ENCODE results near the gene NMNAT2. TPM values are rescaled to one million over a fixed set of nuclear protein-coding genes. Genes with fewer than 3 reads are reported as not detected.
A peak's percentile ranks its signal among the peaks of the same experiment; 100 is the strongest.

Gene NMNAT2
- total RNA-seq, 3 donors from 2014 or later = 0.29 to 2.4 (median 1.6) TPM

DNA sequence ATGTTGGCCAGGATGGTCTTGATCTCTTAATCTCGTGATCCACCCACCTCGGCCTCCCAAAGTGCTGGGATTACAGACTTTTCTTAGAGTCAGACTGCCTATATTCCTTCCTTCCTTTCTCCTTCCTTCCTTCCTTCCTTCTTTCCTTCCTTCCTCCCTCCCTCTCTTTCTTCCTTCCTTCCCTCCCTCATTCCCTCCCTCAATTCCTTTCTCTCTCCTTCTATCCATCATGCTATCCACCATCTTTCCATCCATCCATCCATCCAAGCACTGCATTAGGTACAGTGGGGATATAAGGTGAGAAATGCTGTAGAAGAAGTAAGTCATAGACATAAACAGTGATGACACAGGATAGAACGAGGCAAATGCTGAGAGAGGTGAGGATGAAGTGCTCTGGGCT is 218.9 kb downstream of the NMNAT2 start:
- no peak for DNase-seq (ENCODE audit: low spot score in 2 of 2)
- H3K36me3 ChIP-seq = no peaks in the 10 kb centered on the region
- TF ChIP-seq POLR2A (IDR thresholded peaks at IDR 0.05) (no peak), POLR2AphosphoS5 (IDR thresholded peaks at IDR 0.05) (no peak)
- TF ChIP-seq, protein P1, sequence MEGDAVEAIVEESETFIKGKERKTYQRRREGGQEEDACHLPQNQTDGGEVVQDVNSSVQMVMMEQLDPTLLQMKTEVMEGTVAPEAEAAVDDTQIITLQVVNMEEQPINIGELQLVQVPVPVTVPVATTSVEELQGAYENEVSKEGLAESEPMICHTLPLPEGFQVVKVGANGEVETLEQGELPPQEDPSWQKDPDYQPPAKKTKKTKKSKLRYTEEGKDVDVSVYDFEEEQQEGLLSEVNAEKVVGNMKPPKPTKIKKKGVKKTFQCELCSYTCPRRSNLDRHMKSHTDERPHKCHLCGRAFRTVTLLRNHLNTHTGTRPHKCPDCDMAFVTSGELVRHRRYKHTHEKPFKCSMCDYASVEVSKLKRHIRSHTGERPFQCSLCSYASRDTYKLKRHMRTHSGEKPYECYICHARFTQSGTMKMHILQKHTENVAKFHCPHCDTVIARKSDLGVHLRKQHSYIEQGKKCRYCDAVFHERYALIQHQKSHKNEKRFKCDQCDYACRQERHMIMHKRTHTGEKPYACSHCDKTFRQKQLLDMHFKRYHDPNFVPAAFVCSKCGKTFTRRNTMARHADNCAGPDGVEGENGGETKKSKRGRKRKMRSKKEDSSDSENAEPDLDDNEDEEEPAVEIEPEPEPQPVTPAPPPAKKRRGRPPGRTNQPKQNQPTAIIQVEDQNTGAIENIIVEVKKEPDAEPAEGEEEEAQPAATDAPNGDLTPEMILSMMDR (IDR thresholded peaks at IDR 0.05) = no peak
- H3K9me3 ChIP-seq = no peaks in the 10 kb centered on the region
- intact Hi-C loops (cut with DNase I; ENCODE audit: low total_unique reads) = no loop called here
- H3K27me3 ChIP-seq = no peaks in the 10 kb centered on the region
- no peak overlapping the region for H3K4me3 ChIP-seq
- H3K4me1 ChIP-seq = no peaks in the 10 kb centered on the region
- H3K27ac ChIP-seq = peak overlapping the region; percentile 79 to 84

DNA sequence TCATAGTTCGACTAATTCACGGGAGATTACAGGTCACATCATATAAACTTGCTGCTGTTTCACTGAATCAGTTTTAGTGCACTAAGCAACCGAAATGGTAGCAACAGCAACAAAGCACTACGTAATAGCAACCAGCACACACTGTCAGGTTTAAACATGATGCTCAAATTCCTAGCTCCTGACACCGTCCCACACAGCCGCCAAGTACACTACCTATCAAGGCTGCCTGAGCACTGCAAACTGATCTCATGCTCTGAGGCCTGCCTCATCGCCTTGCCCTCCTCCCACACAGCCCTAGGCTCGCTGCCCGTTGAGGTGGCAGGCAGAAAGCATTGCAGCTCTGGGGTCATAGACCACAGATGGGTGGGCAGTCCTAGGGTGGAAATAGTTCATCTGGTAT is 219.7 kb downstream of the NMNAT2 start:
- Histone ChIP-seq H3K4me1 (no peaks in the 10 kb centered on the region), H3K9me3 (no peaks in the 10 kb centered on the region), H3K36me3 (no peaks in the 10 kb centered on the region), H3K27ac (peak overlapping the region; percentile 79 to 87), H3K27me3 (no peaks in the 10 kb centered on the region), H3K4me3 (no peak overlapping the region)
- peak in 1 of 2 donors; percentile 89 for DNase-seq (ENCODE audit: low spot score in 2 of 2)
- TF ChIP-seq, protein P1 (IDR thresholded peaks at IDR 0.05) = no peak
- TF ChIP-seq POLR2A (IDR thresholded peaks at IDR 0.05) (no peak), POLR2AphosphoS5 (IDR thresholded peaks at IDR 0.05) (peak in 2 of 3 donors; percentile 50 to 58)
- intact Hi-C loops (cut with DNase I; ENCODE audit: low total_unique reads) = no loop called here

Other genes with a start within 250 kb of the NMNAT2 start
- 10 to 100 TPM in 2 of 3 donors, 1 to 10 TPM in 1; 3.0 to 20.3 (median 16.4) TPM for gene LAMC2, start 232.1 kb downstream of the NMNAT2 start, total RNA-seq
- 10 to 100 TPM; 34.6 to 46.5 (median 43.3) TPM for gene SMG7, start 54.1 kb upstream of the NMNAT2 start, total RNA-seq
- gene NCF2, start 172.1 kb upstream of the NMNAT2 start, total RNA-seq = 10 to 100 TPM in 2 of 3 donors, 1 to 10 TPM in 1; 4.6 to 45.0 (median 13.0) TPM
- 10 to 100 TPM; 60.8 to 80.8 (median 70.8) TPM for gene ARPC5, start 217.4 kb upstream of the NMNAT2 start, total RNA-seq
- not detected for gene APOBEC4, start 234.9 kb upstream of the NMNAT2 start, total RNA-seq